Activated T-helper 2 cell treated with anti-CD3 and anti-CD28 coated beads, Interferon-gamma antibody, Interleukin-2, Interleukin-4, amounts not matched to agents 10 μg/mL and 5 μg/mL and 100 μg/mL, durations not matched to agents 14 hours and 24 hours and 36 hours (primary cell): Measurements from ENCODE around the gene APBB2. TPM values are rescaled to one million over a fixed set of nuclear protein-coding genes. Genes with fewer than 3 reads are reported as not detected.
A peak's percentile ranks its signal among the peaks of the same experiment; 100 is the strongest.
"Not testable (repeated sequence)": the region's sequence is repeated elsewhere in the genome, so short reads cannot be mapped to it uniquely, and the experiment has no call there.

Experiments
- DNase-seq: peaks from one replicate; pipeline ENCODE4 v3.0.0; 2021; ENCODE audit warnings: low spot score
- H3K27ac Mint-ChIP-seq: one replicate; pipeline ENCODE4 v1.8.0; 2021; ENCODE audit warnings: mixed read lengths
- H3K27me3 Mint-ChIP-seq: one replicate; pipeline ENCODE4 v1.8.0; 2021; ENCODE audit warnings: low read depth, mixed read lengths
- H3K36me3 Mint-ChIP-seq: one replicate; pipeline ENCODE4 v1.8.0; 2021; ENCODE audit warnings: low read depth, mixed read lengths
- H3K4me1 Mint-ChIP-seq: one replicate; pipeline ENCODE4 v1.8.0; 2021; ENCODE audit warnings: low read depth, mixed read lengths
- H3K4me3 Mint-ChIP-seq: one replicate; pipeline ENCODE4 v1.8.0; 2021; ENCODE audit warnings: low read depth, mild to moderate bottlenecking, moderate library complexity, mixed read lengths
- H3K9me3 Mint-ChIP-seq: one replicate; pipeline ENCODE4 v1.8.0; 2021; ENCODE audit warnings: mixed read lengths
- intact Hi-C: fragments of 100-400 bp; cut with micrococcal nuclease; formaldehyde crosslinking; loops from one replicate; pipeline ENCODE4 v1.15.1; 2023
- total RNA-seq: library from RNA; stranded (reverse); gene quantifications from 2 replicates; pipeline ENCODE4 v1.2.3, GENCODE V29; 2022

Gene APBB2
- total RNA-seq, 1 donor from 2014 or later = 0.73 TPM

- no peak overlapping the region for H3K4me3 Mint-ChIP-seq
- H3K27ac Mint-ChIP-seq = no peak overlapping the region
- no peaks in the 10 kb centered on the region for H3K36me3 Mint-ChIP-seq
- no peaks in the 10 kb centered on the region for H3K9me3 Mint-ChIP-seq
- H3K4me1 Mint-ChIP-seq = no peaks in the 10 kb centered on the region
- intact Hi-C loops = no loop called here
- no peak for DNase-seq
- H3K27me3 Mint-ChIP-seq = peaks cover 16% of the 10 kb centered on the region
Observed at GRCh38 chr4:40939856-40940255, 274.5 kb downstream of the APBB2 start.

- Mint-ChIP-seq H3K4me1 (no peaks in the 10 kb centered on the region), H3K27ac (no peak overlapping the region), H3K36me3 (no peaks in the 10 kb centered on the region), H3K4me3 (no peak overlapping the region), H3K27me3 (peaks cover 20% of the 10 kb centered on the region), H3K9me3 (no peaks in the 10 kb centered on the region)
- intact Hi-C loops = no loop called here
- DNase-seq = no peak
Observed at GRCh38 chr4:40938337-40938736, 276.0 kb downstream of the APBB2 start.

GRCh38 chr4:40937140-40937725 lies 277.1 kb downstream of the APBB2 start:
- no peaks in the 10 kb centered on the region for H3K4me1 Mint-ChIP-seq
- H3K27ac Mint-ChIP-seq = no peak overlapping the region
- no peaks in the 10 kb centered on the region for H3K9me3 Mint-ChIP-seq
- H3K36me3 Mint-ChIP-seq = no peaks in the 10 kb centered on the region
- intact Hi-C loops = no loop called here
- H3K27me3 Mint-ChIP-seq = peaks cover 20% of the 10 kb centered on the region
- H3K4me3 Mint-ChIP-seq = no peak overlapping the region
- DNase-seq = no peak

- no peaks in the 10 kb centered on the region for H3K9me3 Mint-ChIP-seq
- DNase-seq = no peak
- no peak overlapping the region for H3K4me3 Mint-ChIP-seq
- no peaks in the 10 kb centered on the region for H3K4me1 Mint-ChIP-seq
- intact Hi-C loops = no loop called here
- H3K27me3 Mint-ChIP-seq = peaks cover 20% of the 10 kb centered on the region
- H3K36me3 Mint-ChIP-seq = no peaks in the 10 kb centered on the region
- no peak overlapping the region for H3K27ac Mint-ChIP-seq
Observed at GRCh38 chr4:40934676-40935075, 279.7 kb downstream of the APBB2 start.

- no peaks in the 10 kb centered on the region for H3K36me3 Mint-ChIP-seq
- no peaks in the 10 kb centered on the region for H3K9me3 Mint-ChIP-seq
- H3K4me3 Mint-ChIP-seq = no peak overlapping the region
- peaks cover 16% of the 10 kb centered on the region for H3K27me3 Mint-ChIP-seq
- H3K4me1 Mint-ChIP-seq = no peaks in the 10 kb centered on the region
- intact Hi-C loops = no loop called here
- H3K27ac Mint-ChIP-seq = no peak overlapping the region
- DNase-seq = no peak
Observed at GRCh38 chr4:40933272-40934053, 280.9 kb downstream of the APBB2 start.

- DNase-seq = no peak
- no peaks in the 10 kb centered on the region for H3K9me3 Mint-ChIP-seq
- H3K4me1 Mint-ChIP-seq = peaks cover 5% of the 10 kb centered on the region
- H3K36me3 Mint-ChIP-seq = no peaks in the 10 kb centered on the region
- H3K27ac Mint-ChIP-seq = no peak overlapping the region
- no peak overlapping the region for H3K4me3 Mint-ChIP-seq
- intact Hi-C loops = no loop called here
- peaks cover 18% of the 10 kb centered on the region for H3K27me3 Mint-ChIP-seq
Observed at GRCh38 chr4:40931841-40932240, 282.5 kb downstream of the APBB2 start.

- intact Hi-C loops = no loop called here
- Mint-ChIP-seq H3K4me3 (no peak overlapping the region), H3K27me3 (peaks cover 20% of the 10 kb centered on the region), H3K9me3 (no peaks in the 10 kb centered on the region), H3K4me1 (peaks cover 7% of the 10 kb centered on the region), H3K36me3 (no peaks in the 10 kb centered on the region), H3K27ac (no peak overlapping the region)
- no peak for DNase-seq
Observed at GRCh38 chr4:40931238-40931637, 283.1 kb downstream of the APBB2 start.

- DNase-seq = no peak
- intact Hi-C loops = loop anchor here (2.0 kb wide), 1 partner anchor 290 kb away; no protein-coding TSS in a partner anchor
- Mint-ChIP-seq H3K4me3 (no peak overlapping the region), H3K27ac (no peak overlapping the region), H3K27me3 (peaks cover 18% of the 10 kb centered on the region), H3K4me1 (peaks cover 12% of the 10 kb centered on the region), H3K9me3 (no peaks in the 10 kb centered on the region), H3K36me3 (no peaks in the 10 kb centered on the region)
Observed at GRCh38 chr4:40927074-40927473, 287.3 kb downstream of the APBB2 start.

GRCh38 chr4:40924793-40925117 lies 289.6 kb downstream of the APBB2 start:
- H3K4me3 Mint-ChIP-seq = no peak overlapping the region
- H3K27me3 Mint-ChIP-seq = peaks cover 15% of the 10 kb centered on the region
- DNase-seq = no peak
- intact Hi-C loops = loop anchor here (1.0 kb wide), 1 partner anchor 15 kb away; no protein-coding TSS in a partner anchor
- H3K36me3 Mint-ChIP-seq = no peaks in the 10 kb centered on the region
- no peaks in the 10 kb centered on the region for H3K9me3 Mint-ChIP-seq
- H3K4me1 Mint-ChIP-seq = peaks cover 13% of the 10 kb centered on the region
- no peak overlapping the region for H3K27ac Mint-ChIP-seq

GRCh38 chr4:40924096-40924792 lies 290.1 kb downstream of the APBB2 start:
- H3K27ac Mint-ChIP-seq = peak overlapping the region; percentile 80
- intact Hi-C loops = loop anchor here (1.0 kb wide), 1 partner anchor 15 kb away; no protein-coding TSS in a partner anchor
- H3K36me3 Mint-ChIP-seq = no peaks in the 10 kb centered on the region
- H3K4me3 Mint-ChIP-seq = no peak overlapping the region
- peak; percentile 58 for DNase-seq
- H3K4me1 Mint-ChIP-seq = peaks cover 13% of the 10 kb centered on the region
- no peaks in the 10 kb centered on the region for H3K9me3 Mint-ChIP-seq
- peaks cover 15% of the 10 kb centered on the region for H3K27me3 Mint-ChIP-seq

GRCh38 chr4:40923316-40924095 lies 290.8 kb downstream of the APBB2 start:
- Mint-ChIP-seq H3K4me3 (no peak overlapping the region), H3K4me1 (peaks cover 13% of the 10 kb centered on the region), H3K27me3 (peaks cover 15% of the 10 kb centered on the region), H3K36me3 (no peaks in the 10 kb centered on the region), H3K27ac (no peak overlapping the region), H3K9me3 (no peaks in the 10 kb centered on the region)
- no peak for DNase-seq
- intact Hi-C loops = loop anchor here (1.0 kb wide), 1 partner anchor 14 kb away; no protein-coding TSS in a partner anchor

- intact Hi-C loops = loop anchor here (5.0 kb wide), 1 partner anchor 183 kb away; no protein-coding TSS in a partner anchor
- not testable (repeated sequence) for H3K36me3 Mint-ChIP-seq, H3K4me3 Mint-ChIP-seq, DNase-seq, H3K9me3 Mint-ChIP-seq, H3K27ac Mint-ChIP-seq, H3K27me3 Mint-ChIP-seq
- peaks cover 27% of the 10 kb centered on the region for H3K4me1 Mint-ChIP-seq
Observed at GRCh38 chr4:40919976-40920375, 294.4 kb downstream of the APBB2 start.
